Stimulated activated CD8-positive, alpha-beta memory T cell treated with anti-CD3 and anti-CD28 coated beads, Interleukin-12 subunit alpha, Interleukin-12 subunit beta, amount 100 ng/mL, for 1 hour (primary cell): ENCODE measurements around the gene FNDC3B.

Experiments
- DNase-seq: peaks from one replicate; pipeline ENCODE4 v3.0.0-alpha.2; 2020; ENCODE audit warnings: low read depth

FNDC3B gene

GRCh38 chr3:172287937-172288477 is 248.6 kb downstream of the FNDC3B start:
- DNase-seq: no peak

GRCh38 chr3:172288651-172289050 is 249.3 kb downstream of the FNDC3B start:
- DNase-seq: no peak

GRCh38 chr3:172289583-172289982 is 250.2 kb downstream of the FNDC3B start:
- DNase-seq: no peak

GRCh38 chr3:172290457-172290856 is 251.1 kb downstream of the FNDC3B start:
- no peak for DNase-seq

- no peak for DNase-seq
Observed at GRCh38 chr3:172291650-172292049, 252.3 kb downstream of the FNDC3B start.

- no peak for DNase-seq
Observed at GRCh38 chr3:172292422-172292821, 253.0 kb downstream of the FNDC3B start.

GRCh38 chr3:172293093-172293492 is 253.7 kb downstream of the FNDC3B start:
- no peak for DNase-seq

GRCh38 chr3:172294223-172294806 is 254.9 kb downstream of the FNDC3B start:
- no peak for DNase-seq

- DNase-seq: no peak
Observed at GRCh38 chr3:172296248-172296974, 257.0 kb downstream of the FNDC3B start.

- no peak for DNase-seq
Observed at GRCh38 chr3:172296975-172297332, 257.6 kb downstream of the FNDC3B start.

- no peak for DNase-seq
Observed at GRCh38 chr3:172298247-172298646, 258.9 kb downstream of the FNDC3B start.

GRCh38 chr3:172300187-172300586 is 260.8 kb downstream of the FNDC3B start:
- DNase-seq: no peak

GRCh38 chr3:172300862-172301261 is 261.5 kb downstream of the FNDC3B start:
- DNase-seq: no peak

- no peak for DNase-seq
Observed at GRCh38 chr3:172302203-172302602, 262.8 kb downstream of the FNDC3B start.

- DNase-seq: no peak
Observed at GRCh38 chr3:172303181-172303580, 263.8 kb downstream of the FNDC3B start.

GRCh38 chr3:172303941-172304558 is 264.7 kb downstream of the FNDC3B start:
- DNase-seq: no peak

GRCh38 chr3:172305552-172305951 is 266.2 kb downstream of the FNDC3B start:
- DNase-seq: no peak

- no peak for DNase-seq
Observed at GRCh38 chr3:172305974-172306373, 266.6 kb downstream of the FNDC3B start.

- DNase-seq: no peak
Observed at GRCh38 chr3:172307141-172307560, 267.8 kb downstream of the FNDC3B start.

- DNase-seq: no peak
Observed at GRCh38 chr3:172309059-172309458, 269.7 kb downstream of the FNDC3B start.

- DNase-seq: no peak
Observed at GRCh38 chr3:172309741-172310427, 270.5 kb downstream of the FNDC3B start.

- no peak for DNase-seq
Observed at GRCh38 chr3:172310428-172310760, 271.0 kb downstream of the FNDC3B start.

GRCh38 chr3:172311217-172311616 is 271.8 kb downstream of the FNDC3B start:
- DNase-seq: no peak
